ENCODE results near the gene ITGA6. TPM values are rescaled to one million over a fixed set of nuclear protein-coding genes. Genes with fewer than 3 reads are reported as not detected.

Gene ITGA6
- total RNA-seq, 4 donors from 2014 or later: 34.8 to 66.6 (median 52.7) TPM

- no peaks in the 10 kb centered on the region for H3K36me3 ChIP-seq
- 57 to 61% methylated on average over 16 to 17 of the region's 17 CpGs for WGBS, 2 donors
- TF ChIP-seq, protein P1, sequence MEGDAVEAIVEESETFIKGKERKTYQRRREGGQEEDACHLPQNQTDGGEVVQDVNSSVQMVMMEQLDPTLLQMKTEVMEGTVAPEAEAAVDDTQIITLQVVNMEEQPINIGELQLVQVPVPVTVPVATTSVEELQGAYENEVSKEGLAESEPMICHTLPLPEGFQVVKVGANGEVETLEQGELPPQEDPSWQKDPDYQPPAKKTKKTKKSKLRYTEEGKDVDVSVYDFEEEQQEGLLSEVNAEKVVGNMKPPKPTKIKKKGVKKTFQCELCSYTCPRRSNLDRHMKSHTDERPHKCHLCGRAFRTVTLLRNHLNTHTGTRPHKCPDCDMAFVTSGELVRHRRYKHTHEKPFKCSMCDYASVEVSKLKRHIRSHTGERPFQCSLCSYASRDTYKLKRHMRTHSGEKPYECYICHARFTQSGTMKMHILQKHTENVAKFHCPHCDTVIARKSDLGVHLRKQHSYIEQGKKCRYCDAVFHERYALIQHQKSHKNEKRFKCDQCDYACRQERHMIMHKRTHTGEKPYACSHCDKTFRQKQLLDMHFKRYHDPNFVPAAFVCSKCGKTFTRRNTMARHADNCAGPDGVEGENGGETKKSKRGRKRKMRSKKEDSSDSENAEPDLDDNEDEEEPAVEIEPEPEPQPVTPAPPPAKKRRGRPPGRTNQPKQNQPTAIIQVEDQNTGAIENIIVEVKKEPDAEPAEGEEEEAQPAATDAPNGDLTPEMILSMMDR (IDR thresholded peaks at IDR 0.05): no peak
- TF ChIP-seq POLR2A (IDR thresholded peaks at IDR 0.05): no peak
- H3K27ac ChIP-seq: peak overlapping the region in 2 of 3 donors; percentile 80 to 85
- DNase-seq: no peak
- peak overlapping the region in 2 of 3 donors; percentile 61 to 72 for H3K4me3 ChIP-seq (replicated peaks in 1 of 3)
- no peaks in the 10 kb centered on the region for H3K9me3 ChIP-seq
- no peaks in the 10 kb centered on the region for H3K27me3 ChIP-seq
- intact Hi-C loops (cut with DNase I): no loop called here
- peaks cover 21 to 31% of the 10 kb centered on the region in 2 donors for H3K4me1 ChIP-seq
These were observed 641 bp upstream of the ITGA6 start for GRCh38 chr2:172426635-172427255.

DNA sequence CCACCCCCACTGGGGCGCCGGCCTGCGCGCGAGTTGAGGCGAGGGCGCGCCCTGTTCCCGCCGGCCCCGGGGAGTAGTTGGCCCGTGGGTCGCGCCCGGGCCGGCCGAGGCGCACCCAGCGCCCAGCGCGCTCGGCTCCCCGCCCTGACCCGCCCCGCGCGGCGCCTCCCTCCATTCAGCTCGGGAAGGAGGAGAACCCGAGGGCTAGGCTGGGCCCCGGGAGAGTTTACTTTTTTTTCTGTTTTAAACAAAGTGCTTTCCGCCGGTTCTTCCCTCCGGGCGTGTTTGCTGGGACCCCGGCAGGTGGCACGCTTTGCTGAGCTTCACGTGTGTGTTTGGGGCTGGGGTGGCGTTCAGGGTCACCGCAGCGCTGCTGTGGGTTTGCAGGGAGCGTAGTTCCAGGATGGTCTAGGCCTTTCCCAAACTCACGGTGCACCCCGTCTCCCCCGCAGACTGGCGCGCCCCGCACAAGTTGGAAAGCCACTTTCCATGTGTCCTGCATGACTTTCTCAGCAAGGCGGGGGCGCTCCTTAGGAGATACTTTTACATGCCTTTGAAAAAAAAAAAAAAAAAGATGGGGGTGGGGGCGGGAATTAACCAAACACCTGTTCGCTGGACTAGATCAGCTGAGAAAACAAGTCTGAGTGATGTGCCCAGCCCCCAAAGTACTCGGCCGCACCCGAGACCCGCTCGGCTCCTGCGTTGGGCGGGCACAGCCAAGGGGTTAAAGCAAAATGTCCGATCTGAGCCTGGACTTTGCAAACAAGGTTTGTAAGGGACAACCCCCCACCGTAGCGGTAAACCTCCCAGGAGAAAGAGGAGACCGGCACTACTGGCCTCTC is 825 bp downstream of the ITGA6 start:
- no peaks in the 10 kb centered on the region for H3K27me3 ChIP-seq
- intact Hi-C loops (cut with DNase I): no loop called here
- 1 to 2% methylated on average over 37 to 46 of the region's 63 CpGs for WGBS, 2 donors
- peak; percentile 63 to 66 for DNase-seq
- H3K9me3 ChIP-seq: no peaks in the 10 kb centered on the region
- no peaks in the 10 kb centered on the region for H3K36me3 ChIP-seq
- H3K27ac ChIP-seq: peak overlapping the region; percentile 74 to 85 (median 80)
- peaks cover 23 to 33% of the 10 kb centered on the region in 2 donors for H3K4me1 ChIP-seq
- TF ChIP-seq POLR2A (IDR thresholded peaks at IDR 0.05): no peak
- TF ChIP-seq, protein P1 (IDR thresholded peaks at IDR 0.05): no peak
- H3K4me3 ChIP-seq (replicated peaks in 1 of 3): peak overlapping the region; percentile 24 to 72 (median 61)

DNA sequence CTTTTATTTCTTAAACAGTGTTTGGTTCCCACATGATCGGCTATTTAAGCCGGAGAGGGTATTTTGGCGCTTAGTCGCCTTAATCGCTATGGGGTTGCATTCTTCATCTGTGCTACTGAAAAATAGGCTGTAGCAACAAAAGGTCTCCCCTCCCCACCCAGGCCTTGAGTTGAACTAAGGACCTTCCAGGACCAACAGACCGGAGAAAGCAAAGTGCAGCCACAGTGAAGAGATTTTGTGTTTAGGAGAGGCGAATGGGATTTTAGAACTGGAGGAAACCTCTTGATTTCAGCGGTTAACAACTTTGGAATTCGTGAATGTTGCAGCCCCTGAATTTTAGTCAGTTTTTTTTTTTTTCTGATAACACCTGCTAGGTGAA is 1.4 kb downstream of the ITGA6 start:
- peak overlapping the region; percentile 24 to 61 (median 56) for H3K4me3 ChIP-seq (replicated peaks in 1 of 3)
- H3K9me3 ChIP-seq: no peaks in the 10 kb centered on the region
- intact Hi-C loops (cut with DNase I): no loop called here
- peak; percentile 36 to 37 for DNase-seq
- WGBS, 2 donors: 15 to 18% methylated on average over 9 of the region's 9 CpGs
- H3K36me3 ChIP-seq: no peaks in the 10 kb centered on the region
- H3K4me1 ChIP-seq: peaks cover 23 to 33% of the 10 kb centered on the region in 2 donors
- H3K27ac ChIP-seq: peak overlapping the region; percentile 74 to 85 (median 80)
- no peak for TF ChIP-seq POLR2A (IDR thresholded peaks at IDR 0.05)
- TF ChIP-seq, protein P1 (IDR thresholded peaks at IDR 0.05): no peak
- H3K27me3 ChIP-seq: no peaks in the 10 kb centered on the region

- peak overlapping the region; percentile 74 to 85 (median 80) for H3K27ac ChIP-seq
- H3K9me3 ChIP-seq: no peaks in the 10 kb centered on the region
- H3K4me3 ChIP-seq (replicated peaks in 1 of 3): peak overlapping the region in 2 of 3 donors; percentile 56 to 61
- 14 to 26% methylated on average over 9 of the region's 9 CpGs for WGBS, 2 donors
- H3K4me1 ChIP-seq: peaks cover 23 to 33% of the 10 kb centered on the region in 2 donors
- intact Hi-C loops (cut with DNase I): no loop called here
- H3K27me3 ChIP-seq: no peaks in the 10 kb centered on the region
- H3K36me3 ChIP-seq: no peaks in the 10 kb centered on the region
- DNase-seq: peak; percentile 29 to 46
- TF ChIP-seq POLR2A (IDR thresholded peaks at IDR 0.05): no peak
- TF ChIP-seq, protein P1 (IDR thresholded peaks at IDR 0.05): peak in 1 of 6 experiments; percentile 18
These were observed 2.0 kb downstream of the ITGA6 start for GRCh38 chr2:172429301-172429968.

Data from thyroid gland (tissue), 4 donors.